A549 (cell line): ENCODE measurements around the gene NUDT7. TPM values are rescaled to one million over a fixed set of nuclear protein-coding genes. Genes with fewer than 3 reads are reported as not detected.

ENCODE experiments used
- ATAC-seq, 2 experiments: fragments of 200-7000 bp in 1 of 2; fragments of >200 bp in 1 of 2; cut with Nextera tagmentation in 1 of 2; cut with Tn5 transposase in 1 of 2; 3 replicates each; pipeline versions ENCODE4 v1.8.0 to v1.9.1; 2018 to 2020; ENCODE audit warnings: mild to moderate bottlenecking in 1 of 2, moderate library complexity in 1 of 2
- CTCF ChIA-PET: fragments of 300-600 bp; sonication (Branson Sonifier 250); formaldehyde crosslinking; extraction: SDS; loops from one replicate; lab custom pipeline; 2021; ENCODE audit warnings: antibody characterized with exemption, inconsistent platforms; lab: Yijun Ruan, JAX
- POLR2A ChIA-PET: fragments of 350-600 bp; formaldehyde crosslinking; extraction: SDS; loops from one replicate; lab custom pipeline; 2021; ENCODE audit warnings: antibody characterized with exemption, inconsistent platforms; lab: Yijun Ruan, JAX
- DNase-seq, 2 experiments: peaks; one replicate each; pipeline versions ENCODE4 v3.0.0 to v3.0.0-alpha.2; 2011 to 2016; ENCODE audit warnings: low read depth in 1 of 2, low spot score in 1 of 2
- FAIRE-seq: peaks from 2 replicates; lab custom pipeline; 2011; peaks lifted over from hg19 to GRCh38; lab: Jason Lieb, UNC
- H3K27ac ChIP-seq, 2 experiments: fragments of >200 bp; sonication (Bioruptor Twin); formaldehyde crosslinking; 3 replicates each; pipeline ENCODE4 v1.5.1; 2016 to 2017
- H3K4me1 ChIP-seq: fragments of >200 bp; sonication (Bioruptor Twin); formaldehyde crosslinking; 3 replicates; pipeline ENCODE4 v1.6.1; 2016
- H3K4me2 ChIP-seq: fragments of >200 bp; sonication (Bioruptor Twin); formaldehyde crosslinking; 3 replicates; pipeline ENCODE4 v1.6.1; 2016
- H3K4me3 ChIP-seq: fragments of >200 bp; sonication (Bioruptor Twin); formaldehyde crosslinking; 3 replicates; pipeline ENCODE4 v1.5.1; 2016
- H3K9me3 ChIP-seq: fragments of >200 bp; sonication (Bioruptor Twin); formaldehyde crosslinking; 3 replicates; pipeline ENCODE4 v1.6.1; 2016
- BCL3 ChIP-seq: fragments of >200 bp; sonication (Bioruptor Twin); formaldehyde crosslinking; IDR thresholded peaks from 3 replicates; pipeline ENCODE4 v1.6.1; 2016
- CTCF ChIP-seq: fragments of >200 bp; sonication (Bioruptor Twin); formaldehyde crosslinking; IDR thresholded peaks from 3 replicates; pipeline ENCODE4 v1.5.1; 2016
- E2F6 ChIP-seq: IDR thresholded peaks from 2 replicates; pipeline ENCODE4 v1.6.1; 2012; ENCODE audit warnings: low read depth, borderline replicate concordance
- ESRRA ChIP-seq: fragments of 150-350 bp; IDR thresholded peaks from 2 replicates; pipeline ENCODE4 v1.6.1; 2014; ENCODE audit warnings: mild to moderate bottlenecking, low read length, borderline replicate concordance
- FOSB ChIP-seq: fragments of 250-450 bp; sonication (Bioruptor Pico); IDR thresholded peaks from 2 replicates; pipeline ENCODE4 v1.5.0; 2020; ENCODE audit warnings: mild to moderate bottlenecking, moderate library complexity
- GATA3 ChIP-seq: IDR thresholded peaks from 2 replicates; pipeline ENCODE4 v1.6.1; 2012; ENCODE audit warnings: borderline replicate concordance
- HES2 ChIP-seq: fragments of >200 bp; sonication (Bioruptor Twin); formaldehyde crosslinking; IDR thresholded peaks from 2 replicates; pipeline ENCODE4 v1.6.1; 2016
- HMGXB4 ChIP-seq: fragments of 250-450 bp; sonication (Bioruptor Pico); IDR thresholded peaks from 2 replicates; pipeline ENCODE4 v1.5.0; 2021; ENCODE audit warnings: mild to moderate bottlenecking, moderate library complexity, borderline replicate concordance
- HOXB13 ChIP-seq: fragments of 250-450 bp; sonication (Bioruptor Pico); IDR thresholded peaks from 2 replicates; pipeline ENCODE4 v1.5.0; 2020; ENCODE audit warnings: low read depth, mild to moderate bottlenecking, moderate library complexity
- HOXB5 ChIP-seq: fragments of 250-450 bp; sonication (Bioruptor Pico); IDR thresholded peaks from 2 replicates; pipeline ENCODE4 v1.5.0; 2020; ENCODE audit warnings: mild to moderate bottlenecking, moderate library complexity
- KDM5A ChIP-seq: fragments of 200-600 bp; sonication (generic); IDR thresholded peaks from 2 replicates; pipeline ENCODE4 v1.6.1; 2016; ENCODE audit warnings: antibody characterized with exemption, mild to moderate bottlenecking
- MAX ChIP-seq: IDR thresholded peaks from 2 replicates; pipeline ENCODE4 v1.6.1; 2012
- MYC ChIP-seq: IDR thresholded peaks from 2 replicates; pipeline ENCODE4 v1.6.1; 2012; ENCODE audit warnings: mild to moderate bottlenecking, inconsistent platforms, low read length, improper control_type of control experiment, borderline replicate concordance
- NFE2L2 ChIP-seq: fragments of 150-350 bp; conservative IDR thresholded peaks from 2 replicates; pipeline ENCODE4 v1.6.1; 2014; ENCODE audit warnings: low read length
- NR3C1 ChIP-seq: fragments of >200 bp; sonication (Bioruptor Twin); formaldehyde crosslinking; IDR thresholded peaks from 3 replicates; pipeline ENCODE4 v1.6.1; 2017
- POLR2AphosphoS2 ChIP-seq: conservative IDR thresholded peaks from 2 replicates; pipeline ENCODE4 v1.6.1; 2012; ENCODE audit warnings: low read length, improper control_type of control experiment, inconsistent platforms
- RAD21 ChIP-seq, 2 experiments: fragments of >200 bp in 1 of 2; sonication (Bioruptor Twin) in 1 of 2; formaldehyde crosslinking in 1 of 2; IDR thresholded peaks in 1 of 2; conservative IDR thresholded peaks in 1 of 2; 2 replicates in 1 of 2; 3 replicates in 1 of 2; pipeline ENCODE4 v1.6.1; 2012 to 2018; ENCODE audit warnings: inconsistent platforms in 1 of 2
- REST ChIP-seq: fragments of 200-600 bp; sonication (generic); IDR thresholded peaks from 2 replicates; pipeline ENCODE4 v1.6.1; 2016; ENCODE audit warnings: antibody characterized with exemption, mild to moderate bottlenecking, moderate library complexity
- USF2 ChIP-seq: fragments of 450-650 bp; IDR thresholded peaks from 2 replicates; pipeline ENCODE4 v1.6.1; 2014; ENCODE audit warnings: antibody characterized with exemption
- ZFP36 ChIP-seq: fragments of 450-650 bp; IDR thresholded peaks from 2 replicates; pipeline ENCODE4 v1.6.1; 2014; ENCODE audit warnings: borderline replicate concordance; ENCODE audit not compliant: partially characterized antibody
- WGBS: methylation state at CpG from one replicate; pipeline ENCODE4 v1.1.6; 2017; ENCODE audit errors: missing lambda C conversion rate; 5-methylcytosine and 5-hydroxymethylcytosine counted together
- polyA plus RNA-seq, 4 experiments: library from polyadenylated mRNA; depleted of rRNA in 3 of 4; stranded (reverse); fragments of >200 nt; fragmentation: RNase III in 1 of 4; extraction: RNeasy Plus Mini Kit Qiagen cat#74134 plus additional on column Dnase treatment in 1 of 4; gene quantifications; 2 replicates in 3 of 4; 3 replicates in 1 of 4; pipeline ENCODE4 v1.2.3, GENCODE V29; 2011 to 2017

NUDT7 gene
- polyA plus RNA-seq, 2 of the 4 experiments (the other 2 are of a cell fraction): 6.9 to 19.8 TPM

GRCh38 chr16:77689971-77690370 lies 32.3 kb upstream of the NUDT7 start:
- Histone ChIP-seq H3K4me3 (no peak overlapping the region), H3K9me3 (no peaks in the 10 kb centered on the region), H3K4me1 (no peaks in the 10 kb centered on the region), H3K4me2 (no peak overlapping the region), H3K27ac (no peak overlapping the region)
- DNase-seq: no peak
- no peak for FAIRE-seq
- ChIA-PET CTCF (no interaction called here), POLR2A (no interaction called here)
- 20% methylated on average over 5 of the region's 5 CpGs for WGBS
- no peak for ATAC-seq
- no peak for TF ChIP-seq HOXB13 (CRISPR knock-in tag)
- TF ChIP-seq HES2: no peak
- no peak for TF ChIP-seq REST
- TF ChIP-seq MYC: no peak
- no peak for TF ChIP-seq HMGXB4 (CRISPR knock-in tag)
- TF ChIP-seq HOXB5 (CRISPR knock-in tag): no peak
- TF ChIP-seq CTCF: no peak
- no peak for TF ChIP-seq FOSB (CRISPR knock-in tag)
- no peak for TF ChIP-seq ZFP36
- TF ChIP-seq KDM5A: no peak
- TF ChIP-seq USF2: no peak

GRCh38 chr16:77690416-77690815 lies 31.9 kb upstream of the NUDT7 start:
- ChIA-PET POLR2A (interaction anchor here (0.7 kb wide), 1 partner anchor 30 kb away, joined by 3 read pairs; no protein-coding TSS in a partner anchor), CTCF (no interaction called here)

More at GRCh38 chr16:77690416-77690815, 31.9 kb upstream of the NUDT7 start:
- Histone ChIP-seq H3K27ac (no peak overlapping the region), H3K9me3 (no peaks in the 10 kb centered on the region), H3K4me2 (no peak overlapping the region), H3K4me3 (no peak overlapping the region), H3K4me1 (no peaks in the 10 kb centered on the region)
- ATAC-seq (no peak; a peak in 1 of 6 replicates), DNase-seq (peak in 1 of 2 experiments; percentile 5), FAIRE-seq (no peak)
- TF ChIP-seq GATA3 (no peak), E2F6 (no peak), BCL3 (no peak), RAD21 (conservative IDR thresholded peaks at IDR 0.05 in 1 of 2, IDR thresholded peaks at IDR 0.05 in 1 of 2) (no peak), MAX (no peak), HOXB13 (CRISPR knock-in tag) (no peak), POLR2AphosphoS2 (no peak), NFE2L2 (no peak), ESRRA (no peak), NR3C1 (no peak)
- 39% methylated on average over 7 of the region's 7 CpGs for whole genome bisulfite sequencing
